Measurements from ENCODE around the gene GBF1.

DNA sequence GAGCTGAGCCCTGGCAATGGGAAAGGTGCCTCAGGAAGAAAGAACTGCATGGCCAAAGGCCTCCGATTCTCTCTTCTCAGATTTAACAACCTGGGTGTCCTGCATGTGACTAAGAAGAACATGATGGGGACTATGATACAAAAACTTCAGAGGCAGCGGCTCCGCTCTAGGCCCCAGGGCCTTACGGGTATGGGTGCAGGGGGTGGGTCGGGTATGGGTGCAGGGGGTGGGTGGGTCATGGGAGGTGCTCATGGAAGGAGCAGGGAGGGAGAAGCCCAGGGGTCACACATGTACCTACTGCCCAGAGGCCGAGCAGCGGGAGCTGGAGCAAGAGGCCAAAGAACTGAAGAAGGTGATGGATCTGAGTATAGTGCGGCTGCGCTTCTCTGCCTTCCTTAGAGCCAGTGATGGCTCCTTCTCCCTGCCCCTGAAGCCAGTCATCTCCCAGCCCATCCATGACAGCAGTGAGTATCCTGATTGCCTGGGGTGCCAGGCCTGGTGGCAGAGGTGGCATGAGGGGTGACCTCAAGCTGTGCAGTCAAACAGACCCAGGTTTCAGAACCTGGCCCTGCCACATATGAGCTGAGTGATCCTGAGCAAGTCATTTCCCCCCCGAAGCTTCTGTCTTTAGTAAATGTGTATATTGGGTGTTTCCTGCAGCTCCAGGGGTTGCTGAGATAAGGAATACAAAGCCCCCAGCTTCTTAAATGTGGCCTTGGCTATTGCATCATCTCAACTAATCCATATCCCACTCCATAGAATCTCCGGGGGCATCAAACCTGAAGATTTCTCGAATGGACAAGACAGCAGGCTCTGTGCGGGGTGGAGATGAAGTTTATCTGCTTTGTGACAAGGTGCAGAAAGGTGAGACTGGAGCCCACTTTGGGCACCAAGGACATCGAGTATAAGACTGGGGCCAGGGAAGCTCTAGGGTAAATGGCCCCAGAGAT is 152.2 kb downstream of the GBF1 start:
- TF ChIP-seq, protein P1, sequence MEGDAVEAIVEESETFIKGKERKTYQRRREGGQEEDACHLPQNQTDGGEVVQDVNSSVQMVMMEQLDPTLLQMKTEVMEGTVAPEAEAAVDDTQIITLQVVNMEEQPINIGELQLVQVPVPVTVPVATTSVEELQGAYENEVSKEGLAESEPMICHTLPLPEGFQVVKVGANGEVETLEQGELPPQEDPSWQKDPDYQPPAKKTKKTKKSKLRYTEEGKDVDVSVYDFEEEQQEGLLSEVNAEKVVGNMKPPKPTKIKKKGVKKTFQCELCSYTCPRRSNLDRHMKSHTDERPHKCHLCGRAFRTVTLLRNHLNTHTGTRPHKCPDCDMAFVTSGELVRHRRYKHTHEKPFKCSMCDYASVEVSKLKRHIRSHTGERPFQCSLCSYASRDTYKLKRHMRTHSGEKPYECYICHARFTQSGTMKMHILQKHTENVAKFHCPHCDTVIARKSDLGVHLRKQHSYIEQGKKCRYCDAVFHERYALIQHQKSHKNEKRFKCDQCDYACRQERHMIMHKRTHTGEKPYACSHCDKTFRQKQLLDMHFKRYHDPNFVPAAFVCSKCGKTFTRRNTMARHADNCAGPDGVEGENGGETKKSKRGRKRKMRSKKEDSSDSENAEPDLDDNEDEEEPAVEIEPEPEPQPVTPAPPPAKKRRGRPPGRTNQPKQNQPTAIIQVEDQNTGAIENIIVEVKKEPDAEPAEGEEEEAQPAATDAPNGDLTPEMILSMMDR (IDR thresholded peaks at IDR 0.05) = no peak
- no peak for TF ChIP-seq POLR2A (IDR thresholded peaks at IDR 0.05)

All from right lobe of liver (tissue), 4 donors.